NAMALWA (cell line): Measurements from ENCODE around the gene ATM.
"Not testable (repeated sequence)": the region's sequence is repeated elsewhere in the genome, so short reads cannot be mapped to it uniquely, and the experiment has no call there.

ENCODE experiments used
- DNase-seq: peaks from one replicate; pipeline ENCODE4 v3.0.0-alpha.2; 2015; ENCODE audit warnings: low spot score

ATM gene

DNA sequence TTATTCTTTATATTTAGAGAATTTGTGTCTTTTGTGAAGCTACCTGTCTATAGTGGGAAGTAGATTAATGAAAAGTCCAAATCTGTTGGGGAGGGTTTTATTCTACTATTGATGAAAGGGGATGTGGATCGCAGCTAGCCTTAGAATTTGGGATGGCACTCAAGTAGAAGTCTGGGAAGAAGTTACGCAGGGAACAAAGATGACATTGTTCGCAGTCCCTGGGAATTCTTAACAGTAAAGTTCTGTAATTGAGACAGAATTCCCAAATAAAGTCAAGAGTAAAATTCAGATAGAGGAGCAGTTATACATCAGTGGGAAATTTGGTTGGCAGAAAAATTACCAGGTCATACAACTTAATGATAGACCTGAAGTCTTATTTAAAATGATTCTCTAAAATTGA lies 64.1 kb downstream of the ATM start:
- no peak for DNase-seq

DNA sequence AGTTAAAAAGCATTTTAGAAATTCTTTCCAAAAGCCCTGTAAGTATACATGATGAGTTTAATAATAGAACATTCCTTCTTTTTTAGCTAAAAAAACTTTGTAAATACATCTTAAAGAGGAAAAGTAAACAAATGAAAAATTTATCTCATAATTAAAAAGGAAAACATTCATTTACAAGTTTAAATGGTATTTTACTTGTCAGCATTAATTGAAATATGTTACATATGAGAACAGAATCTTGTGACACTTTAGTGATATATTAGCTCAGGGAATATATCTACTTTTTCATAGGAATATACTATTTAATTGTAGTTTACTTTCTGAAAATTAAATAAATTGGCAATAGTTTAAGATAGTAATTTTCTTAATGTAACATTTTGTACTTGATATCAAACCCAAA lies 66.2 kb downstream of the ATM start:
- not testable (repeated sequence) for DNase-seq

DNA sequence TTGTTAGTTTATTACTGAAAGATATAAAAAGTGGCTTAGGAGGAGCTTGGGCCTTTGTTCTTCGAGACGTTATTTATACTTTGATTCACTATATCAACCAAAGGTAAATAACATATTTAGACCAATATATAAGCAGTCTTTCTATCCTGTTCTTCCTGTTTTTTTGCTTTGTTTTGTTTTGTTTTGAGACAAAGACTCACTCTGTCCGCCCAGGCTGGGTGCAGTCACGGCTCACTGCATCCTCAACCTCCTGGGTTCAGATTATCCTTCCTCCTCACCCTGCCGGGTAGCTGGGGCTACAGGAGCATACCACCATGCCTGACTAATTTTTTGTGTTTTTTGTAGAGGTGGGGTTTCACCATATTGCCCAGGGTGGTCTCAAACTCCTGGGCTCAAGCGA lies 66.8 kb downstream of the ATM start:
- no peak for DNase-seq

DNA sequence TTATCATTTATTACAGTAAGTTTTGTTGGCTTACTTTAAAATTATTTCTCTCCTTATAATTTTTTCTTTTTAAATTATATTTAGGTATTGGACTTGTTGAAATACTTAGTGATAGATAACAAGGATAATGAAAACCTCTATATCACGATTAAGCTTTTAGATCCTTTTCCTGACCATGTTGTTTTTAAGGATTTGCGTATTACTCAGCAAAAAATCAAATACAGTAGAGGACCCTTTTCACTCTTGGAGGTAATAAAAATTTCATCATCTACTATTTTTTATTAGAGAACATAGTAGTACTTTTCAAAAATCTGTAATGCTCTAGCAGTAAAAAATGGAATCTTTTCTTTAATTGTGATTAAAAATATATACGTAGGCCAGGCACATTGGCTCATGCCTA lies 70.4 kb downstream of the ATM start:
- no peak for DNase-seq

DNA sequence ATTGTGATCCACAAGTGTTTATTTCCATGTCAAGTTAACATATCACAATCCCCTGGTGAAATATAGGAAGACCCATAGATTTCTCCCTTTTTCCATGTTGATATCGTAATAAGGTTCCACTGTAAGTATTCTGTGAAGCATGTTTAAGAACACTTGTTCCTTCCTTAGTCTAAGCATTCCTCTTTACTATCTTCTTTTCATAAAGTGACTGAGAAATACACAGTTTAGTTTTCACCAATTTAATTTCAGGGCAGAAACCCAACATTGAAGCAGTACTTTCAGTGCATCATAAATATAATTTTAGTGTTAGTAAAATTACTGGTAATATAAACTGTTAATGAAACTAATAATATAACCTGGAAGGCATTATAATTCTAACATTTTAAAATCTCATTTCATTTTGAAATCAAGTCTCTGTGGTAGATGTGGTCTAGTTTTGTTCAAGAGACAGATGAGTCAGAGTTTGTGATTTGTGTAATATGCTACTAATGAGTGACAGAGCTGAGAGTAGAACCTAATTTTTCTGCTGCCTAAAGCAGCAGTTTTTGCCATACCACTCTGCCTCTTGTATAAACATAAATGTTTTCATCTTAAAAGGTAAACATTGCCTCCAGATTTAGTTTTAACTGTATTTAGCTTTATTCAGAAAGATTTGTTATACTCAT lies 79.4 kb downstream of the ATM start:
- no peak for DNase-seq

DNA sequence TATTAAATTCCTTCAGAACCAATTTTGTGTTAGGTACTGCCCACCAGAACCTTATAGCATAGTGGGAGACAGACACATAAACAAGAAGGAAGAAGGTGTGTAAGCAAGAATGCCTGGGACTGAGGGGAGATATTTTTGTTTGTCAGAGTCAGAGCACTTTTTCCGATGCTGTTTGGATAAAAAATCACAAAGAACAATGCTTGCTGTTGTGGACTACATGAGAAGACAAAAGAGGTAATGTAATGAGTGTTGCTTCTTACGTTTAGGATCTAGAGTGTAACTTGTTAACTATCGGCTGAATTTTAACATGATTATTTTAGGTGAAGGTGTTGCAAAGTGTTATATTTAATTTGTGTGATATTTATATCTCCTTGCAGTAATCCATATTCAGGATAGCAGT lies 84.9 kb downstream of the ATM start:
- no peak for DNase-seq

DNA sequence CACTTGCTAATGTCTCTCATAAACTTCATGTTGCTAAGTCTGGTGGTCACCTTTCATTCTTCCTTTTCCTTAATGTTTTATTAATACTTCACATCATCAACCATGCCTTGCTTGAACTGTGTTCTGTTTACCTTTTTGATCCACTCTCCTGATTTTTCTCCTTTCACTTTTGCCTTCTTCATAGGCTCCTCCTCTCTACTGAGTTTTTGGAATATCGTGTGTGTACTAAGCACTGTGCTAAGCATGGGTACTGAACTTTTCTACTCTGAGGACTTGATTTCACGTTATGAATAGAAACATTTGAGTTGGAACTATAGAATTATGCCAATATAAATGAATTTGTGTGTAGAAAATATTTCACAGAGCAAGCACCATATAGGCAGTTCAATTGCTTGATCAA lies 90.6 kb downstream of the ATM start:
- DNase-seq: no peak

DNA sequence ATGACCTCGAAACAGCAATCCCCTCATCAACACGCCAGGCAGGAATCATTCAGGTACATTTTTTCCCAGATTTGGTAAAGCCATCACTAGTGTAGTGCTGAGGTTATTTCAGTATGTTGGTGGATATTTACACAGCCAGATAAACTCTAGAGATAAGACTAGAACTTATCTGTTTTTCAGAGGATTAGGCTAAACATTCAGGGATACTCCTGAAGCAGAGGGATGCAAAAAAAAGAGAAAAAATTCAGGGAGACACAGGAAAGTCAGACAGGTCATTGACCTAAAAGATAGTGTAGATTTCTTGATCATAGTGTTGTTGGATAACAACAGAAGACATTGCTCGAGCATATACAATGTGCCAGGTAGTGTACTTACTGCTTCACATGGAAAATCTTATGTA lies 93.2 kb downstream of the ATM start:
- DNase-seq: no peak

DNA sequence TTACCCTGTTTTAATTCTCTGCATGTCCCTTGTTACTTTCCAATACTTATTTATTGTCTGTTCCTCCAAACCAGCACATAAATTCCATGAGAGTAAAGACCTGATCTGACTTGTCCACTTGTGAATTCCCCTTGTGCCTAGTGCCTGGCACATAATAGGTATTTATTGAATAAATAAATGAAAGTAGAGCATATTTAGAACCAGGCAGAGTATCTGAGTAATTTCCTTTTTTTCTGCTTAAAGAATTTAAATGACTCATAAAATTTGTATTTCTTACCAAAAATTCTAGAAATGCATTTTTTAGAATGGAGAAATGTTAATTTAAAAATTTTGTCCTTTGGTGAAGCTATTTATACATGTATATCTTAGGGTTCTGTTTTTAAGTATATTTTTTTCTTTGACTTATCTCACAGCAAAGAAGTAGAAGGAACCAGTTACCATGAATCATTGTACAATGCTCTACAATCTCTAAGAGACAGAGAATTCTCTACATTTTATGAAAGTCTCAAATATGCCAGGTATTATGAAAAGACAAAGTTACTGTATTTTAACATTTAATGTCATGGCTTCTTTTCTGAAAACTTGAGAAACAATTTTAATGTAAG lies 96.8 kb downstream of the ATM start:
- no peak for DNase-seq

DNA sequence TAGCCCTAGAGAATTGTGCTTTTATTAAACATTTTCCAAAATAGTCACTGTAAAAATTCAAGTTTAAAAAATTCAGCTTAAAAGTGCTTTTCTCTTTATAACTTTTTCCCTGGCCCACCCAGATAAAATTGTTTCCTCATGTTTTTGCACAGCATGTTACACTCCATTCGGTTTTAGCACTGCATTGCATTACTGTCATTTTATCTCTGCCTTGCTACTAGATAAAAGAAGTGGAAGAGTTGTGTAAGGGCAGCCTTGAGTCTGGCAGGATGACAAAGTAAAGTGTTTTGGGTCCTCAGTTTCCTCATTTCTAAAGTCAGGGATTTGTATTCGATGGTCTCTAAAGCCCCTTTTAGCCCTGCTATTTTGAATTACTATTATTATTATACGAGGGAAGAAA lies 99.8 kb downstream of the ATM start:
- no peak for DNase-seq

DNA sequence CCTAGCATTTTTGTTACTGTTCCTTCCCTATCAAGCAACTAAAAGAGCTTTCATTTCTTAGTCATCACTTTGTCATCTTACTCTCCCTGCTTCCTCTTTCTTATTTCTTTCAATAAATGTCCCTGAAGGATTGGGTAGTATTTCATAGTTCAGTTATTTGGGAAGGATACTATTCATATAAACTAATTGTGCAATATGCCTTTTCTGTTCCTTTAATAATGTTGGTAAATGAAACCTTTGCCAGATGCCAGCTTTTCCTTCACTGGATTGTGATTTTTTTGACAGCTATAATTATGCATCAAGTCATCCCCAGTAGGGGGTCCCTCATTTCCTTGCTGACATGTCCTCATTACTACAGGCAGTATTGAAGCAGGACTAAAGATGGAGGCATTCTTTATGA lies 101.7 kb downstream of the ATM start:
- DNase-seq: no peak

DNA sequence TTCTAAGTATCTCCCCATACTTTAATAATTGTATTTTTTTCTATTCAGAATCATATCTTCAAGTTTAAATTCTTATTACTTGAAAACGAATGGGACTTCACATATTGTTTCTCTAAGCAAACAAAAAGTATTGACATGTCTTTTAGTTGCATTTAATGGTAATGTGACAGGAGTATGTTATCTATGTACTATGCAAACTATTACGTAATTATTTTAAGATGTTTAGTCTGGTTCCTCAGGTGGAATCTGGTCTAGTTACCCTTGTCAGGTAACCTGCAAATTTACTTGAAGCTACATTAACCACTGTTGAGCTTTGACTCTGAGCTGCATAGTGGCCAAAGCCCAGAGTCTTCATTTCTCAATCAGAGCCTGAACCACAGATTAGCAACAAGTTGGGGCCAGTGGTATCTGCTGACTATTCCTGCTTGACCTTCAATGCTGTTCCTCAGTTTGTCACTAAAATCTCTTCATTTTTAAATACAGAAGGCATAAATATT lies 110.6 kb downstream of the ATM start:
- DNase-seq: no peak

DNA sequence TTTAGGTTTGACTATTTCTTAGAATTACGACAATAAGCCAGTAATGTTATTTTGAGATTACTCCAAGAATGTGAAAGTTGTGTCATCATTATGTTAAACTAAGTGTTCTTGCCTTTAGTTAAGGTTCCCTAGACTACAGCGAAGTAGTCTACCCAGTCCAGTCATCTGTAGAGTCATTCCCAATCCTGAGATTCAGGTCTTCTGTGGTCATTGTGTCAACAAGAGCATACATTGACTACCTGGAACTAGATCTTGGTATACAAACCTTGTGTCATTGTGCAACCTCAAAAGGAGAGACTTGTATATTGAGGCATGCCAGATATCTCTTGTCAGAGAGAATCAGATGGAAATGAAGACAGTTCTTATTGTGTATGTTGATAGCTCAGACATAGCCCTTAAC lies 115.9 kb downstream of the ATM start:
- no peak for DNase-seq

DNA sequence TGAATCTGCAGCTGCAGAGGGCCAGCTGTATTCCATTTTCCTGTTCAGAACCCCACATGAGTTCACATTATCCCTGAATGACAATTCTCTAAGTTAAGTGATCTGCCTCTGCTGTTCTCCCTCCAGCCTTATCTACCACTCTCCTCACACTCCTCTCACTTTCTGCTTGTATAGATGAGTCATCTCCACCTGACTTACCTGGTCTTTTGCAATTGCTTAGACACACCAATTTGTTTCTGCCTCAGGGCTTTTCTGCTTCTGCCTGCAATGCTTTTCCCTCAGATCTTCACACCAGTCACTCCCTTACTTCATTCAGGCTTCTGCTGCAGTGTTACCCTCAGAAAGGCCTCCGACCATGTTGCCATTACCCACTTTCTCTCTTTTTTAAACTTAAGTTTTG lies 118.1 kb downstream of the ATM start:
- DNase-seq: no peak

DNA sequence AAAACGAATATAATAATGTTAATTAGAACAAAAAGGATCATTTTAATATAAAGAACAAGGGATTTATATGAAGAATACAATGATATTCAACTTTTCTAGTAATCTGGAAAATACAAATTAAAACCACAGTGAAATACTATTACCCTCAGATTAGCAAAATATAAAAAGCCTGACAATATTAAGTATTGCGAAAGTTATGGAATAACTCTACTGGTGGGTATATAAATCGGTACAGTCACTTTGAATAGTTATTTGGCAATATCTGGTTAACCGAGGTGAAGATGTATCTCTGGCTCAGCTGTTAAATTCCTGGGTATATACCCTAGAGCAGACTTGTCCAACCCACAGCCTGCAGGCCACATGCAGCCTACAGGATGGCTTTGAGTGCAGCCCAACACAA lies 118.8 kb downstream of the ATM start:
- DNase-seq: no peak

DNA sequence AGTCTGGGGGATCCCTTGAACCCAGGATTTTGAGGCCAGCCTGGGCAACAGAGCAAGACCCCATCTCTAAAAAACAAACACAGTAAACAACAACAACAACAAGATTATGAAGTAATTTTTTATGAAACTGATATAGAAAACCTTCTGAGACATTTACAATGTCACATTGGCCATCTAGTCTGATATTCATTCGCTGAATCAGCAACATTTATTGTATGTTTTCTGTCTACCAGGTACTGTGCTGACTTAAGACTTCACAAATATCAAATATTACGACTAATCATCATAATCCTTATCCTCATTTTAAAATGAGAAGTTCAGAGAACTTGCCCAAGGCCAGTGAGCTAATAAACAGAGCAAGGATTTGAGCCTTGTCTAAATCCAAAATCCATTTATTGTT lies 120.8 kb downstream of the ATM start:
- DNase-seq: no peak

DNA sequence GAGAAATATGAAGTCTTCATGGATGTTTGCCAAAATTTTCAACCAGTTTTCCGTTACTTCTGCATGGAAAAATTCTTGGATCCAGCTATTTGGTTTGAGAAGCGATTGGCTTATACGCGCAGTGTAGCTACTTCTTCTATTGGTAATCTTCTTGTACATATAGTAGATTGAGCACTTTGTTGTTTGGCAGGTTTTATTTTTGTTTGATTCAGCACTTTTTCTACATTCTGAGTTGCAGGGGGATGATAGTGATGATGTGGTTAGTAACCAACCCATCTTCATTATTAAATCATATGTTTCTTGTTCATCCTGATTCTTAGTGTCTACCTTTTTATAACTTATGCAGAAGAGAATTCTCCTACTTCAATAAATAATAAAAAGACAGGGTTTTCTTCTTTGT lies 122.9 kb downstream of the ATM start:
- no peak for DNase-seq

DNA sequence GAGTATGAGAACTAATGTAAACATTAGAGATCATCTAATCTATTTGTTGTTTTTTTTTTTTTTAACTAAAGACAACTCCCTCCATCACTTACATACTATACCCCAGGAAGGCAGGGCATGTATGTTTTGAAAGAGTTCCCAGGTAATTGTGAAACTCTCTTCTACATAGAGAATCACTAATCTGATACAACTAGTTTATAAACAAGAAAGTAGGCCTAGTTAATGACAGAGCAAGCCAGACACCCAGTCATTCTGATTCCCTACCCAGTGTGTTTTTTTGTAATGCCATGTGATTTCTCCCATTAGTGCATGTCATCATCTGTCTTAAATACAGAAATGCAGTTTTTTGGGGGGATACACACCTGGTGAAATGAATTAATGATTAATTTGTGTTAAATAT lies 123.6 kb downstream of the ATM start:
- no peak for DNase-seq

DNA sequence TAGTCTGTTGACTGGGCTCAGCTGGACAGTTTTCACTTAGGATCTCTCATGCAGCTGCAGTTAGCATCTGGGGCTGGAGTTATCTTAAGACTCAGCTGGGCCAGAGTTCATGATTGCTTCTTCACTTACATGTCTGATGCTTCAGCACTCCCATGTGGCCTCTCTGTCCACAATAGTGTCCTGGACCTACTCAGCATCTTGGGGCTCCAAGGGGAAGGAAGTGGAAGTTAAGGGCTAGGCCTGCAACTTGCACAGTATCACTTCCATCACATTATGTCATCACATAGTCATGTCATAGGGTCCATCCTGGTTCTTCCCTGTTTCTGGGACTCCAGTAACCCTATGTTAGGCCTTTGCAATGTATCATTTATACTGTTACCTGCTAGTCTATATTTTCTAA lies 128.6 kb downstream of the ATM start:
- DNase-seq: no peak

DNA sequence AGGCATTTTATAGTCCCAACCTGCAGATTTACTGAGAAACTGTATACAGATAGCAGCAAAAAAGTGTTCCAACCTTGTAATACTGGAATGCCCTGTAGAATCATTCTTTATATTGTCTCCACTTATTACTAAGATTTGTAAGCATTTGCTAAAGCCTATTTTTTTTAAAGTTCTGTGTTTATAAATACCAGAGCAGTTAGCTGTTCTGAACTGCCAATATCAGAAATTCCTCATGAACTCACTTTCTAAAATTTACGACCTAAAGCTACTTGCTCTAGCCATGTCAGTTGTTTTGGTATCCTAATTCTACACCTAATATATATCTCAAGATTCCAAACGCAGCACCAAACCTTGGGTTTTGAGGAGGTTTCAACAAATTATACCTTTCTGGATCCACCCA lies 141.3 kb downstream of the ATM start:
- no peak for DNase-seq

DNA sequence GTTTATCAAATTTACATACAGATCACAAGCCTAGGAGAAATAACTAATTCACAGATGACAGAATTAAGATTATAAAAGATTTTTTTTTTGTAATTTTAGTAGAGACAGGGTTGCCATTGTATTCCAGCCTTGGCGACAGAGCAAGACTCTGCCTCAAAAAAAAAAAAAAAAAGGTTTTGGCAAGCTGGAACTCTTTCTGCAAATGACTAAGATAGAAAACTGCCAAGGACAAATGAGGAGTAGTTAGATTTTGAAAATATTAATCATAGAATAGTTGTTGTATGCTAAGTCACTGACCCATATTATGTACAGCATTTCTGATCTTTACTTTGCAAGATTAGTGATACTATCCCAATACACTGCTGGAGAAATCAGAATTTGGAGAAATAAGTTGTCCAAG lies 145.3 kb downstream of the ATM start:
- DNase-seq: no peak

DNA sequence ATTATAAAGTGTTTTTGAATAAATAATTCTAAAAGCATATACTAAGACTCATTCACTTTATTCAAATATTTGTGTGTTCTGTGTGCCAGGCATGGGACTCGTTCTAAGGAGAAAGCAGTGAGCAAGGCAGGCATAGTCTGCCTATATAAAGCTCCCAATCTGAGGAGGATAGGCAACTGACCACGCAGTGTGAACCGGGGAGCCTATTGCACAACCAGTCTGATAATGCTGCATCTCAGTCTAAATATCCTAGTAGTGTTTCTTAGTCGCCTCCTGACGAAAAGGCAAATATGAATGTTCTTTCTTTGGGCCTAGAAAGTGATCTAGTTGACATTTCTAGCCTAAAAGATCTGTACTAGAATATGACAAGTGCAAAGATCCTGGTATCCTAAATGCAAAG lies 146.2 kb downstream of the ATM start:
- DNase-seq: no peak

DNA sequence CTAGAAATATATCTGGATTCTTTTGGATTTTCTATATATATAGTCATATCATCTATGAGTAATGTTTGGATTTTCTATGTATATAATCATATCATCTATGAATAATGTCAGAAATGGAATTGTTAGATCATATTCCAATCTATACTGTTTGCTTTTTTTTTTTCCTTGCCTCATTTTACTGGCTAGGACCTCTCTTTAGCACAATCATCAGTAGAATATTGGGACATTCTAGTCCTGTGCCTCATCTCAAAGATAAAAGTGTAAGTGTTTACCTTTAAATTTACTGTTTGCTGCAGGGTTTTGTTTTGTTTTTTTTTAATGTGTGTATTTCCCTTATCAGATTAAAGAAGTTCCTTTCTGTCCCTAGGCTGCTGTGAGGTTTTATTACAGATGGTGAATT lies 147.4 kb downstream of the ATM start:
- no peak for DNase-seq

DNA sequence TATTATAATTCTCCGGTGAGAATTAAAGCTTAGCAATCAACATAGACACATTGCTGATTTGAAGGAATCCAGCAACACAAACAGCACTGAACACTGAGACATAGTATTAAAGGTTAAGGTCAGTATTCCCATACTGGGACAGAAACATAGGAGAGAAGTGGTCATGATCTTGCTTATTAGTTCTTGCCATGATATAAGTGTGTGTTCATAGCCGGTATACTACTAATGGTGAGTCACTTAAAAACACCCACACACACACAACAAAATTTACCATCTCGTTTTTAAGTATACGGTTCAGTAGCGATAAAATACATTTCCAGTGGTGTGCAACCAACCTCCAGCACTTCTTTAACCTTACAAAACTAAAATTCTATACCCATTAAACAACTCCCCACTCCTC lies 148.1 kb downstream of the ATM start:
- DNase-seq: no peak
